Kidney (tissue), 14 donors: ENCODE data around the gene TMEM40. TPM values are rescaled to one million over a fixed set of nuclear protein-coding genes. Genes with fewer than 3 reads are reported as not detected.
A peak's percentile ranks its signal among the peaks of the same experiment; 100 is the strongest.

ENCODE experiments used
- DNase-seq, 5 donors: peaks; one replicate each; pipeline ENCODE4 v3.0.0-alpha.2; 2013 to 2020
- FAIRE-seq: peaks from 2 replicates; lab custom pipeline; 2012; peaks lifted over from hg19 to GRCh38; lab: Jason Lieb, UNC
- H3K27ac ChIP-seq, 2 donors: one replicate each; pipeline ENCODE4 v1.7.0; 2013; ENCODE audit warnings: low read depth in 2 of 2, low read length in 2 of 2, inconsistent platforms in 1 of 2
- H3K27me3 ChIP-seq: one replicate; pipeline ENCODE4 v1.7.1; 2013; ENCODE audit warnings: low read length, inconsistent platforms; ENCODE audit not compliant: control insufficient read depth, insufficient read depth
- H3K36me3 ChIP-seq, 3 donors: one replicate each; pipeline versions ENCODE4 v1.7.0 to v1.7.1; 2013; ENCODE audit warnings: low read length in 3 of 3, control low read depth in 1 of 3, inconsistent platforms in 1 of 3; ENCODE audit not compliant: insufficient read depth in 3 of 3, control insufficient read depth in 2 of 3
- H3K4me1 ChIP-seq, 3 donors: one replicate each; pipeline versions ENCODE4 v1.7.0 to v1.7.1; 2013; ENCODE audit warnings: low read length in 3 of 3, inconsistent platforms in 1 of 3, low read depth in 1 of 3; ENCODE audit not compliant: control insufficient read depth in 2 of 3, insufficient read depth in 2 of 3
- H3K4me3 ChIP-seq, 3 donors: one replicate each; pipeline versions ENCODE4 v1.7.0 to v1.8.1; 2013; ENCODE audit warnings: low read length in 3 of 3, control low read depth in 1 of 3, inconsistent platforms in 1 of 3
- H3K9ac ChIP-seq, 3 donors: one replicate each; pipeline versions ENCODE4 v1.7.0 to v1.7.1; 2013; ENCODE audit warnings: low read length in 3 of 3, control low read depth in 1 of 3, inconsistent platforms in 1 of 3
- H3K9me3 ChIP-seq, 3 donors: one replicate each; pipeline versions ENCODE4 v1.7.0 to v1.7.1; 2013; ENCODE audit warnings: low read length in 3 of 3, control low read depth in 1 of 3, inconsistent platforms in 1 of 3; ENCODE audit not compliant: control insufficient read depth in 2 of 3, insufficient read depth in 1 of 3
- intact Hi-C: fragments of 100-400 bp; cut with DNase I; formaldehyde crosslinking; loops from one replicate; pipeline ENCODE4 v1.11.1; 2022
- polyA plus RNA-seq: library from polyadenylated mRNA; stranded (reverse); fragments of 350-450 nt; fragmentation: Illumina TruSeq; extraction: RNeasy Lipid Tissue Mini Kit (QIAGEN cat#74804); gene quantifications from one replicate; pipeline ENCODE4 v1.2.3, GENCODE V29; 2014; ENCODE audit warnings: low read depth, low replicate concordance; ENCODE audit not compliant: insufficient read depth
- total RNA-seq: library from RNA; stranded (reverse); fragmentation: NEBNext Ultra II Directional; extraction: Animal tissue kit (Norgen Biotek cat#: 25700); gene quantifications from one replicate; pipeline ENCODE4 v1.2.1, GENCODE V29; 2021
- TF ChIP-seq, protein P1 (sequence below): IDR thresholded peaks from 3 replicates; pipeline ENCODE4 v1.5.1; 2012; ENCODE audit warnings: mild to moderate bottlenecking, moderate library complexity, borderline replicate concordance; ENCODE audit not compliant: insufficient read depth; ENCODE audit errors: extremely low read depth
- donor health status: control.
- donor health status: control.
- donor health status: control.
- donor health status: control.
- donor health status: control.
- donor health status: DM: yes; HTN: yes; CAD: no.
- donor health status: Normal renal cell carcinoma (clear cell type).

TMEM40 gene
- total and polyA plus RNA-seq, 2 donors from 2014 or later, result 0.52 TPM; not detected in 1

DNA sequence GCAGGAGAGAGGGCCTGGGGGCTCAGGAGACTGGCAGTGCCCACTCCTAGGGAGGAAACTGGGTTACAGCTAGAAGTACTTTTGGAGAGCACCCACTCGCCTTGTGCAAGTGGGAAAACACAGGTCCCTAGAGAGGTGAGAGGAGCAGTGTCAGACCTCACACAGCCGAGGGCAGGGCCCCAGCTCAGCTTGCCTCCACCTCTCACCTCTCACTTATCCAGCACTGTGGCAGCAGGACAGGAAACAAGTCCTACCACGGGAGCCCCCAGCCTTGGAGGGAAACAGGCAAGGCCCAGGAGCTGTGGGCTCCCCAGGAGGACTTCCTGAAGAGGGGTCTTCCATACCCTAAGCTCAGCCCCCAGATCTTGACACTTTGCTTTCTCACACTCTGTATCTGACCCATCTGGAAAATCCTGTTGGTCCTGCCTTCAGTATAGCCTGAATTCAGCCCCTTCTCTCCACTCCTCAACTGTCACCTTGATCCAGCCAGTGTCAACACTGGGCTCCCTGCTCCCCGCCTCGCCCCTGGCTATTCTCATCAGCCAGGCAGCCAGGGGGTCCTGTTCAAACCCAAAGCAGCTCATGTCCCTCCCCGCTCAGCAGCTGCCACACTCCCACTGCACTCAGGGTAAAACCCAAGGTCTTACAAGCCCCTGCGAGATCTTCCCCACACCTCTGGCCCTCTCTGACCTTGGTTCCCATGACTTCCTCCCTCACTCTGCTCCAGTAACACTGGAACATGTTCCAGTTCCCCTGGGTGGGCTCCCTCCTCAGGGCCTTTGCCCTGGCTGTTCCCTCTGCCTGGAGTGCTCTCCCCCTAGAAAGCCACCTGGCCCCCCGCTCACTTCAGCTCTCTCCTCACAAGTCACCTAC is 870 bp upstream of the TMEM40 start:
- FAIRE-seq, result no peak
- DNase-seq, result no peak
- H3K4me3 ChIP-seq, result no peak overlapping the region
- H3K9me3 ChIP-seq, result no peaks in the 10 kb centered on the region
- intact Hi-C loops, result no loop called here
- H3K36me3 ChIP-seq, result no peaks in the 10 kb centered on the region
- TF ChIP-seq, protein P1, sequence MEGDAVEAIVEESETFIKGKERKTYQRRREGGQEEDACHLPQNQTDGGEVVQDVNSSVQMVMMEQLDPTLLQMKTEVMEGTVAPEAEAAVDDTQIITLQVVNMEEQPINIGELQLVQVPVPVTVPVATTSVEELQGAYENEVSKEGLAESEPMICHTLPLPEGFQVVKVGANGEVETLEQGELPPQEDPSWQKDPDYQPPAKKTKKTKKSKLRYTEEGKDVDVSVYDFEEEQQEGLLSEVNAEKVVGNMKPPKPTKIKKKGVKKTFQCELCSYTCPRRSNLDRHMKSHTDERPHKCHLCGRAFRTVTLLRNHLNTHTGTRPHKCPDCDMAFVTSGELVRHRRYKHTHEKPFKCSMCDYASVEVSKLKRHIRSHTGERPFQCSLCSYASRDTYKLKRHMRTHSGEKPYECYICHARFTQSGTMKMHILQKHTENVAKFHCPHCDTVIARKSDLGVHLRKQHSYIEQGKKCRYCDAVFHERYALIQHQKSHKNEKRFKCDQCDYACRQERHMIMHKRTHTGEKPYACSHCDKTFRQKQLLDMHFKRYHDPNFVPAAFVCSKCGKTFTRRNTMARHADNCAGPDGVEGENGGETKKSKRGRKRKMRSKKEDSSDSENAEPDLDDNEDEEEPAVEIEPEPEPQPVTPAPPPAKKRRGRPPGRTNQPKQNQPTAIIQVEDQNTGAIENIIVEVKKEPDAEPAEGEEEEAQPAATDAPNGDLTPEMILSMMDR, result no peak
- peaks cover 0 to 5% (median 2%) of the 10 kb centered on the region in 3 donors for H3K4me1 ChIP-seq
- H3K27me3 ChIP-seq, result no peaks in the 10 kb centered on the region
- H3K27ac ChIP-seq, result no peak overlapping the region
- H3K9ac ChIP-seq, result no peak overlapping the region

DNA sequence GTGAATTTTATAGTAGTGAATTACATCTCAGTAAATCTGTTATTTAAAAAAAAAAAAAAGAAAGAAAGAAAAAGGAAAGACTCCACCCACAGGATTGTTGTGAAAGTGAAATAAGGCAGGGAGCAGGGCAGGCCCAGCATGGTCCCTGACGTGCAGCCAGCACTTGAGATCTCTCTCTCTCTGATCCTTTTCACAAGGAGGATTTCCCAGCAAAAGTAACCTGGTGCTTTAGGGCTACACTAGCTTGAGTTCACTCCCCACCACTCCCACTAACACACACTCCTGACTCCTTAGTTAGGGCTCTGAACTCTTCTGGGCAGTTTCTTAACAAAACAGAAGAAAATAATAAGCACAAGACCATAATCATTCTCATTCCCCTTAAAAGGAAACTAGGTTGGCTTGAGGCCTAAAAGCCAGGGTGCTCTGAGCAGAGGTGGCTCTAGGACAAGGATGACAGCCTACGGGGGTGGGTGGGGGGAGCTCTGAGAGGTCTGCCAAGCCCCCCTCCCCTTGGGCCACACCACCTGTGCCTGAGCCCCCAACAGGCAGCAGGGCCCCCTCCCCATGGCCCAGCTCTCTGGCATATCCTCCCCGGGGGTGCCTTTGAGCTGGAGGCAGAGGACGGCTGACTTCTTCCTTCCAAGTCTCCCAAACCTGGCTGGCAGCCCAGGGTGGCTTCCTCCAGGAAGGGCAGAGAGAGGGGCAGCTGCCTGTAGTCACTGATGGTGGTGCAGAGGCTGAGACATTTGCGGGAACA is 856 bp downstream of the TMEM40 start:
- Histone ChIP-seq H3K9ac (no peak overlapping the region), H3K4me1 (peaks cover 0 to 5% (median 2%) of the 10 kb centered on the region in 3 donors), H3K27ac (peak overlapping the region; percentile 18 to 76), H3K4me3 (no peak overlapping the region), H3K9me3 (no peaks in the 10 kb centered on the region), H3K27me3 (no peaks in the 10 kb centered on the region), H3K36me3 (no peaks in the 10 kb centered on the region)
- TF ChIP-seq, protein P1, result no peak
- DNase-seq (peak in 2 of 5 donors; percentile 49 to 83), FAIRE-seq (no peak)
- intact Hi-C loops, result no loop called here

DNA sequence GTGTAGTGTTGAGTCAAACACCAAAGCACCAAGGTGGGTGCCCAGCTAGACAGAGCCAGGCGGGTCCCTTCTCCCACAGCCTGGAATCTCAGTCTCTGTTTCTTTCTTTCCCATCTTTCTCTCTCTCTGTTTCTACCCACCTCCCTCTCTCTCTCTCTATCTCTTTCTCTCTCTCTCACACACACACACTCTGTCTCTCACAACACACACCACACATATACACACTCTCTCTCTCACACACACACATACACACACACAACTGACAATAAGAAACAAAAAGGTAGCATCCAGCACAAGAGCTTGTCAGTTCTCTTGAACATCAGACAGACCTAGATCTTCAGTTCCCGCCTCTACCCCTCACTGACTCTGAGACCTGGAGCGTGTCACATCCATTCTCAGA is 2.4 kb downstream of the TMEM40 start:
- DNase-seq (no peak), FAIRE-seq (no peak)
- peaks cover 0 to 5% (median 2%) of the 10 kb centered on the region in 3 donors for H3K4me1 ChIP-seq
- H3K36me3 ChIP-seq, result no peaks in the 10 kb centered on the region
- intact Hi-C loops, result no loop called here
- no peak overlapping the region for H3K27ac ChIP-seq
- H3K9me3 ChIP-seq, result no peaks in the 10 kb centered on the region
- TF ChIP-seq, protein P1, result no peak
- no peaks in the 10 kb centered on the region for H3K27me3 ChIP-seq
- H3K4me3 ChIP-seq, result no peak overlapping the region
- no peak overlapping the region for H3K9ac ChIP-seq
